Adrenal gland (tissue), 12 donors: ENCODE data around the gene COPG2. TPM values are rescaled to one million over a fixed set of nuclear protein-coding genes. Genes with fewer than 3 reads are reported as not detected.

ENCODE experiments used
- DNase-seq, 7 donors: peaks; one replicate each; pipeline ENCODE4 v3.0.0-alpha.2; 2019 to 2020
- H3K27ac ChIP-seq, 5 donors: fragments of 200-600 bp; sonication (generic) in 4 of 5; 1 replicate in 3 of 5; 2 replicates in 2 of 5; pipeline versions ENCODE4 v1.5.1 to v1.8.0; 2016 to 2020; ENCODE audit warnings: mild to moderate bottlenecking in 1 of 5
- H3K27me3 ChIP-seq: fragments of 200-600 bp; 2 replicates; pipeline ENCODE4 v1.8.0; 2021
- H3K36me3 ChIP-seq, 2 donors: fragments of 200-600 bp; replicated peaks in 1 of 2; 1 replicate in 1 of 2; 2 replicates in 1 of 2; pipeline versions ENCODE4 v1.5.1 to v1.8.0; 2018 to 2022
- H3K4me1 ChIP-seq, 2 donors: fragments of 200-600 bp; replicated peaks in 1 of 2; 1 replicate in 1 of 2; 2 replicates in 1 of 2; pipeline versions ENCODE4 v1.5.1 to v1.8.0; 2018 to 2021
- H3K4me3 ChIP-seq, 4 donors: fragments of 200-600 bp; sonication (generic) in 3 of 4; one replicate each; pipeline ENCODE4 v1.5.1; 2016 to 2018
- H3K9me3 ChIP-seq, 3 donors: fragments of 200-600 bp; sonication (generic) in 1 of 3; replicated peaks in 1 of 3; 1 replicate in 2 of 3; 2 replicates in 1 of 3; pipeline versions ENCODE4 v1.5.1 to v1.8.0; 2016 to 2021
- POLR2A ChIP-seq, 2 donors: fragments of 450-650 bp; IDR thresholded peaks; one replicate each; pipeline ENCODE4 v1.6.1; 2017; ENCODE audit warnings: antibody characterized with exemption in 2 of 2, mild to moderate bottlenecking in 2 of 2, moderate library complexity in 1 of 2
- WGBS, 4 donors: extraction: QIAGEN DNeasy Blood & Tissue Kit in 2 of 4; methylation state at CpG; one replicate each; pipeline versions ENCODE4 v1.1.5 to v1.1.7; 2013 to 2017; 5-methylcytosine and 5-hydroxymethylcytosine counted together
- intact Hi-C, 2 donors: fragments of 100-400 bp; cut with DNase I; formaldehyde crosslinking; loops; one replicate each; pipeline versions ENCODE4 v1.14.1 to v1.15.0; 2022 to 2023
- microRNA counts, 2 donors: library from miRNA; unstranded; fragments of <30 nt; microRNA quantifications; one replicate each; lab custom pipeline; 2016
- microRNA-seq, 3 donors: library from miRNA; unstranded; fragments of <30 nt; microRNA quantifications; one replicate each; pipeline ENCODE4, GENCODE V29; 2017 to 2020
- polyA plus RNA-seq, 3 donors: library from polyadenylated mRNA; stranded (reverse); fragments of 200-250 nt in 2 of 3; fragments of 350-450 nt in 1 of 3; fragmentation: Illumina TruSeq in 1 of 3; extraction: RNeasy Lipid Tissue Mini Kit (QIAGEN cat#74804) in 1 of 3; gene quantifications; one replicate each; pipeline ENCODE4 v1.2.3, GENCODE V29; 2013 to 2014
- small RNA-seq, 2 donors: library from RNA; depleted of rRNA; stranded (forward); fragments of <200 nt; gene quantifications; one replicate each; pipeline ENCODE3, GENCODE V24; 2016
- total RNA-seq, 9 donors: library from RNA; depleted of rRNA in 4 of 9; stranded (reverse); fragments of >200 nt in 4 of 9; fragments of 120-200 nt in 1 of 9; fragmentation: NEBNext Ultra II Directional in 1 of 9; extraction: Animal tissue kit (Norgen Biotek cat#: 25700) in 1 of 9; gene quantifications; one replicate each; pipeline versions ENCODE4 v1.1.0 to v1.2.4, GENCODE V29; 2013 to 2023
- TF ChIP-seq, protein P1 (sequence below), 6 experiments: fragments of 450-650 bp in 4 of 6; fragments of 200-600 bp in 2 of 6; sonication (generic) in 1 of 6; IDR thresholded peaks; 1 replicate in 5 of 6; 2 replicates in 1 of 6; pipeline versions ENCODE4 v1.5.1 to v1.8.0; 2016 to 2021; ENCODE audit warnings: antibody characterized with exemption in 6 of 6, mild to moderate bottlenecking in 2 of 6, moderate library complexity in 1 of 6
- donor health status: healthy with polysubstance abuse.
- donor health status: Bipolar disorder and iron deficiency.
- donor health status: DM: yes; HTN: yes; CAD: no.
- donor health status: DM: no; HTN: no; CAD: no.
- donor health status: DM: no; HTN: no; CAD: no.
- donor health status: DM: yes; HTN: yes; CAD: no.

The COPG2 gene
- total and polyA plus RNA-seq, 12 donors = 12.2 to 73.1 (median 37.9) TPM

DNA sequence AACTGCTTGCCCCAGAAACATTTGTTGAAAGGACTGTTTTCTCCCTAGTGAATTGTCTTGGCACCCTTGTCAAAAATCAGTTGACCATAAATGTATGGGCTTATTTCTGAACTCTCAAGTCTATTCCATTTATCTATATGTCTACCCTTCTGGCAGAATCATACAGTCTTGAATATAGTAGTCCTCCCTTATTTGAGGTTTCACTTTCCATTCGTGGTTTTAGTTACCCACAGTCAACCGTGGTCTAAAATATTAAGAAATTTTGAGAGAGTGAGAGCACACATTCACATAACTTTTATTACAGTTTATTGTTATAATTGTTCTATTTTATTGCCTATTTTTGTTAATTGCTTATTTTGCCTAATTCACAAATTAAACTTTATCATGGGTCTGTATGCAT lies 210.3 kb downstream of the COPG2 start:
- H3K4me1 ChIP-seq = no peaks in the 10 kb centered on the region
- WGBS, 4 donors = 79 to 84% (median 80%) methylated on average over 2 of the region's 2 CpGs
- intact Hi-C loops = no loop called here
- DNase-seq = no peak
- TF ChIP-seq, protein P1, sequence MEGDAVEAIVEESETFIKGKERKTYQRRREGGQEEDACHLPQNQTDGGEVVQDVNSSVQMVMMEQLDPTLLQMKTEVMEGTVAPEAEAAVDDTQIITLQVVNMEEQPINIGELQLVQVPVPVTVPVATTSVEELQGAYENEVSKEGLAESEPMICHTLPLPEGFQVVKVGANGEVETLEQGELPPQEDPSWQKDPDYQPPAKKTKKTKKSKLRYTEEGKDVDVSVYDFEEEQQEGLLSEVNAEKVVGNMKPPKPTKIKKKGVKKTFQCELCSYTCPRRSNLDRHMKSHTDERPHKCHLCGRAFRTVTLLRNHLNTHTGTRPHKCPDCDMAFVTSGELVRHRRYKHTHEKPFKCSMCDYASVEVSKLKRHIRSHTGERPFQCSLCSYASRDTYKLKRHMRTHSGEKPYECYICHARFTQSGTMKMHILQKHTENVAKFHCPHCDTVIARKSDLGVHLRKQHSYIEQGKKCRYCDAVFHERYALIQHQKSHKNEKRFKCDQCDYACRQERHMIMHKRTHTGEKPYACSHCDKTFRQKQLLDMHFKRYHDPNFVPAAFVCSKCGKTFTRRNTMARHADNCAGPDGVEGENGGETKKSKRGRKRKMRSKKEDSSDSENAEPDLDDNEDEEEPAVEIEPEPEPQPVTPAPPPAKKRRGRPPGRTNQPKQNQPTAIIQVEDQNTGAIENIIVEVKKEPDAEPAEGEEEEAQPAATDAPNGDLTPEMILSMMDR (IDR thresholded peaks at IDR 0.05) = no peak
- no peak for TF ChIP-seq POLR2A (IDR thresholded peaks at IDR 0.05)
- no peak overlapping the region for H3K4me3 ChIP-seq
- H3K36me3 ChIP-seq = no peaks in the 10 kb centered on the region
- peaks cover 0 to 14% (median 0%) of the 10 kb centered on the region in 3 donors for H3K9me3 ChIP-seq
- no peak overlapping the region for H3K27ac ChIP-seq
- H3K27me3 ChIP-seq = no peaks in the 10 kb centered on the region

MicroRNA genes within 50 kb of the gene (microRNA counts, 767-probe panel; counts per million panel counts)
- 4,968 to 5,755 counts per million in 2 donors for microRNA hsa-miR-335-5p (lab: Ali Mortazavi, UCI)

Small RNAs within 50 kb of the gene (microRNA-seq; reads per million reads assigned to microRNA genes)
- gene MIR335 = 5,728 to 18,840 (median 8,696) reads per million in 3 donors

Small RNAs within 50 kb of the gene (small RNA-seq; reads per million reads assigned to genes)
- gene MIR335 = 0 reads per million in 2 donors
- gene RF02148 = 0 reads per million in 2 donors
- gene RF02149 = 0 reads per million in 2 donors
- gene RF02150 = 0 reads per million in 2 donors
- 12.8 to 13.2 reads per million in 2 donors for gene RNA5SP246

Other genes with a start within 250 kb of the COPG2 start
- 10 to 100 TPM; 10.2 to 21.4 (median 16.7) TPM for gene CEP41, start 227.7 kb downstream of the COPG2 start, total RNA-seq
- gene CEP41, start 227.7 kb downstream of the COPG2 start, polyA plus RNA-seq = 10 to 100 TPM in 1 of 3 donors, 1 to 10 TPM in 2; 3.9 to 22.9 (median 4.4) TPM
- gene MEST, start 176.7 kb downstream of the COPG2 start, total RNA-seq = 100 to 1,000 TPM in 8 of 9 donors, 10 to 100 TPM in 1; 98.9 to 277 (median 155) TPM
- gene MEST, start 176.7 kb downstream of the COPG2 start, polyA plus RNA-seq = 100 to 1,000 TPM in 1 of 3 donors, 10 to 100 TPM in 2; 50.1 to 103 (median 57.5) TPM
- gene TSGA13, start 17.8 kb upstream of the COPG2 start, total RNA-seq = not detected
- gene TSGA13, start 17.8 kb upstream of the COPG2 start, polyA plus RNA-seq = not detected
- gene KLF14, start 65.5 kb upstream of the COPG2 start, total RNA-seq = 1 to 10 TPM in 7 of 9 donors, under 1 TPM in 2; 0.39 to 3.2 (median 1.6) TPM
- under 1 TPM; 0.44 to 0.54 (median 0.48) TPM for gene KLF14, start 65.5 kb upstream of the COPG2 start, polyA plus RNA-seq